RWPE2 (cell line): ENCODE data around the gene HTRA3.

ENCODE experiments used
- ATAC-seq: fragments of 200-7000 bp; cut with Tn5 transposase; 3 replicates; pipeline ENCODE4 v1.9.1; 2021; ENCODE audit warnings: low read depth
- DNase-seq: peaks from one replicate; pipeline ENCODE4 v3.0.0-alpha.2; 2020; ENCODE audit warnings: low spot score
- H3K27ac ChIP-seq: fragments of 450-650 bp; 2 replicates; pipeline ENCODE4 v1.5.1; 2017; ENCODE audit warnings: mild to moderate bottlenecking; ENCODE audit not compliant: poor library complexity, severe bottlenecking
- H3K27me3 ChIP-seq: fragments of 250-450 bp; sonication (Bioruptor Pico); 2 replicates; pipeline ENCODE4 v1.5.1; 2021; ENCODE audit warnings: mild to moderate bottlenecking, moderate library complexity; ENCODE audit not compliant: insufficient read depth, poor library complexity, severe bottlenecking
- H3K36me3 ChIP-seq: fragments of 250-450 bp; sonication (Bioruptor Pico); 2 replicates; pipeline ENCODE4 v1.5.1; 2020; ENCODE audit warnings: low read depth, mild to moderate bottlenecking, moderate library complexity
- H3K4me1 ChIP-seq: fragments of 250-450 bp; sonication (Bioruptor Pico); 2 replicates; pipeline ENCODE4 v1.5.1; 2021; ENCODE audit warnings: mild to moderate bottlenecking, moderate library complexity; ENCODE audit not compliant: insufficient read depth, poor library complexity, severe bottlenecking
- H3K4me3 ChIP-seq: fragments of 250-450 bp; sonication (Bioruptor Pico); 2 replicates; pipeline ENCODE4 v1.5.1; 2021; ENCODE audit warnings: mild to moderate bottlenecking, moderate library complexity; ENCODE audit not compliant: severe bottlenecking
- H3K9me3 ChIP-seq: fragments of 250-450 bp; sonication (Bioruptor Pico); 2 replicates; pipeline ENCODE4 v1.5.1; 2021; ENCODE audit warnings: mild to moderate bottlenecking, moderate library complexity; ENCODE audit not compliant: severe bottlenecking
- CTCF ChIP-seq: fragments of 450-650 bp; IDR thresholded peaks from one replicate; pipeline ENCODE4 v1.5.1; 2017; ENCODE audit warnings: mild to moderate bottlenecking, moderate library complexity; ENCODE audit not compliant: poor library complexity, severe bottlenecking

The HTRA3 gene

GRCh38 chr4:8341691-8342090 is 72.1 kb downstream of the HTRA3 start:
- no peak for ATAC-seq

GRCh38 chr4:8342651-8343261 is 73.2 kb downstream of the HTRA3 start:
- H3K27ac ChIP-seq = no peak overlapping the region
- TF ChIP-seq CTCF = no peak
- ATAC-seq (no peak), DNase-seq (no peak)
- H3K4me3 ChIP-seq = no peak overlapping the region
- no peaks in the 10 kb centered on the region for H3K9me3 ChIP-seq
- H3K36me3 ChIP-seq = no peaks in the 10 kb centered on the region
- H3K27me3 ChIP-seq = no peaks in the 10 kb centered on the region
- H3K4me1 ChIP-seq = no peaks in the 10 kb centered on the region

More at GRCh38 chr4:8341691-8342090, 72.1 kb downstream of the HTRA3 start:
- H3K27me3 ChIP-seq = no peaks in the 10 kb centered on the region
- no peak for DNase-seq
- no peak for TF ChIP-seq CTCF
- H3K4me3 ChIP-seq = no peak overlapping the region
- H3K27ac ChIP-seq = no peak overlapping the region
- no peaks in the 10 kb centered on the region for H3K9me3 ChIP-seq
- H3K36me3 ChIP-seq = no peaks in the 10 kb centered on the region
- peaks cover 7% of the 10 kb centered on the region for H3K4me1 ChIP-seq

GRCh38 chr4:8343262-8343966 is 73.9 kb downstream of the HTRA3 start:
- Histone ChIP-seq H3K36me3 (no peaks in the 10 kb centered on the region), H3K4me1 (no peaks in the 10 kb centered on the region), H3K27ac (no peak overlapping the region), H3K27me3 (no peaks in the 10 kb centered on the region), H3K9me3 (no peaks in the 10 kb centered on the region), H3K4me3 (no peak overlapping the region)
- TF ChIP-seq CTCF = no peak
- ATAC-seq = no peak
- no peak for DNase-seq

GRCh38 chr4:8343967-8344331 is 74.4 kb downstream of the HTRA3 start:
- Histone ChIP-seq H3K36me3 (no peaks in the 10 kb centered on the region), H3K27me3 (no peaks in the 10 kb centered on the region), H3K9me3 (no peaks in the 10 kb centered on the region), H3K4me1 (no peaks in the 10 kb centered on the region), H3K4me3 (no peak overlapping the region), H3K27ac (no peak overlapping the region)
- no peak for TF ChIP-seq CTCF
- DNase-seq (no peak), ATAC-seq (no peak)

- no peak for ATAC-seq
- H3K27ac ChIP-seq = no peak overlapping the region
- no peak for TF ChIP-seq CTCF
These were observed 74.8 kb downstream of the HTRA3 start for GRCh38 chr4:8344377-8344776.

More at GRCh38 chr4:8344377-8344776, 74.8 kb downstream of the HTRA3 start:
- Histone ChIP-seq H3K9me3 (no peaks in the 10 kb centered on the region), H3K4me1 (no peaks in the 10 kb centered on the region), H3K4me3 (no peak overlapping the region), H3K27me3 (no peaks in the 10 kb centered on the region), H3K36me3 (no peaks in the 10 kb centered on the region)
- no peak for DNase-seq
